Panc1 (cell line): ENCODE data around the gene QKI. TPM values are rescaled to one million over a fixed set of nuclear protein-coding genes. Genes with fewer than 3 reads are reported as not detected.

Experiments
- ATAC-seq: fragments of 200-7000 bp; cut with Tn5 transposase; 2 replicates; pipeline ENCODE4 v1.9.1; 2020; ENCODE audit warnings: mild to moderate bottlenecking, moderate library complexity
- BruUV-seq: library from RNA; stranded (reverse); fragments of 400-500 nt; replicated peaks from 2 replicates; lab custom pipeline; 2021; lab: Mats Ljungman, UMichigan
- CTCF ChIA-PET: fragments of 300-600 bp; sonication (Branson Sonifier 250); formaldehyde crosslinking; loops from one replicate; lab custom pipeline; 2022; ENCODE audit warnings: antibody characterized with exemption; lab: Charles Lee
- POLR2A ChIA-PET: fragments of 300-600 bp; sonication (Branson Sonifier 250); formaldehyde crosslinking; loops from one replicate; lab custom pipeline; 2022; ENCODE audit warnings: antibody characterized with exemption; lab: Charles Lee
- DNase-seq: peaks from one replicate; pipeline ENCODE4 v3.0.0-alpha.2; 2010; ENCODE audit warnings: low read depth, low spot score
- H3K27ac ChIP-seq: 2 replicates; pipeline ENCODE4 v1.5.1; 2011; ENCODE audit warnings: mild to moderate bottlenecking, low read length, inconsistent platforms
- H3K27me3 ChIP-seq: fragments of 200-500 bp; sonication (Bioruptor generic); 2 replicates; pipeline ENCODE4 v1.6.0; 2014; ENCODE audit warnings: low read length, inconsistent platforms; ENCODE audit not compliant: control insufficient read depth, insufficient read depth
- H3K36me3 ChIP-seq: fragments of 200-500 bp; sonication (Bioruptor generic); 2 replicates; pipeline ENCODE4 v1.5.1; 2014; ENCODE audit warnings: inconsistent platforms, mild to moderate bottlenecking, low read length, moderate library complexity; ENCODE audit not compliant: control insufficient read depth, insufficient read depth
- H3K4me1 ChIP-seq: 2 replicates; pipeline ENCODE4 v1.5.1; 2011; ENCODE audit warnings: inconsistent platforms, mild to moderate bottlenecking, low read length, moderate library complexity; ENCODE audit not compliant: control insufficient read depth, insufficient read depth
- H3K4me3 ChIP-seq, 2 experiments: 2 replicates each; pipeline ENCODE4 v1.5.1; 2011 to 2012; ENCODE audit warnings: low read depth in 2 of 2, low read length in 2 of 2, mild to moderate bottlenecking in 2 of 2, inconsistent platforms in 1 of 2, moderate library complexity in 1 of 2
- H3K9me3 ChIP-seq: fragments of 200-500 bp; sonication (Bioruptor generic); 2 replicates; pipeline ENCODE4 v1.5.1; 2014; ENCODE audit warnings: low read depth, mild to moderate bottlenecking, inconsistent platforms, low read length, moderate library complexity; ENCODE audit not compliant: control insufficient read depth, insufficient read depth
- CTCF ChIP-seq: fragments of 450-650 bp; IDR thresholded peaks from 2 replicates; pipeline ENCODE4 v1.5.1; 2017; ENCODE audit warnings: mild to moderate bottlenecking
- POLR2AphosphoS5 ChIP-seq: IDR thresholded peaks from 2 replicates; pipeline ENCODE4 v1.6.1; 2012; ENCODE audit warnings: mild to moderate bottlenecking, low read depth, low read length, moderate library complexity
- REST ChIP-seq, 2 experiments: IDR thresholded peaks; 2 replicates each; pipeline ENCODE4 v1.6.1; 2011 to 2012; ENCODE audit warnings: low read depth in 2 of 2, control low read depth in 1 of 2, low read length in 1 of 2, mild to moderate bottlenecking in 1 of 2, moderate library complexity in 1 of 2; ENCODE audit not compliant: insufficient read depth in 1 of 2
- SIN3A ChIP-seq: IDR thresholded peaks from 2 replicates; pipeline ENCODE4 v1.6.1; 2012; ENCODE audit warnings: low read depth, mild to moderate bottlenecking, low read length, moderate library complexity, borderline replicate concordance; ENCODE audit not compliant: insufficient read depth
- TCF7L2 ChIP-seq: IDR thresholded peaks from 2 replicates; pipeline ENCODE4 v1.6.1; 2011; ENCODE audit warnings: mild to moderate bottlenecking, low read depth, low read length, inconsistent platforms
- in situ Hi-C: cut with HindIII; loops from 2 replicates; pipeline ENCODE4 v1.10.0; 2016; ENCODE audit warnings: low sequenced_read_pairs, low pct_unique_long_range_greater_than_20kb
- intact Hi-C: fragments of 100-400 bp; cut with micrococcal nuclease; formaldehyde crosslinking; loops from one replicate; pipeline ENCODE4 v1.10.0; 2022; ENCODE audit not compliant: unreplicated experiment
- total RNA-seq: library from RNA; stranded (reverse); gene quantifications from one replicate; pipeline ENCODE4 v1.2.1, GENCODE V29; 2021; ENCODE audit not compliant: unreplicated experiment

The QKI gene
- total RNA-seq, 1 experiment from 2014 or later: 176 TPM

- intact Hi-C loops: no loop called here
Measured at GRCh38 chr6:163457637-163458561, 43.4 kb downstream of the QKI start.

GRCh38 chr6:163459007-163459406 lies 44.5 kb downstream of the QKI start:
- no peak for ATAC-seq
- BruUV-seq: no TSS peak
- ChIA-PET CTCF (no interaction called here), POLR2A (no interaction called here)
- no peaks in the 10 kb centered on the region for H3K9me3 ChIP-seq
- in situ Hi-C loops (no loop called here), intact Hi-C loops (no loop called here)
- no peaks in the 10 kb centered on the region for H3K36me3 ChIP-seq
- H3K4me1 ChIP-seq: peaks cover 26% of the 10 kb centered on the region
- no peak overlapping the region for H3K4me3 ChIP-seq
- no peaks in the 10 kb centered on the region for H3K27me3 ChIP-seq
- no peak for DNase-seq
- H3K27ac ChIP-seq: no peak overlapping the region
- TF ChIP-seq POLR2AphosphoS5 (no peak), TCF7L2 (no peak), SIN3A (no peak), REST (IDR thresholded peaks at IDR 0.05; ENCODE audit: insufficient read depth in 1 of 2, low read depth in 2 of 2, low read length in 1 of 2) (no peak)

More at GRCh38 chr6:163457637-163458561, 43.4 kb downstream of the QKI start:
- CTCF ChIA-PET: no interaction called here
- Histone ChIP-seq H3K27ac (no peak overlapping the region), H3K4me1 (peaks cover 26% of the 10 kb centered on the region), H3K36me3 (no peaks in the 10 kb centered on the region), H3K9me3 (no peaks in the 10 kb centered on the region), H3K4me3 (no peak overlapping the region), H3K27me3 (no peaks in the 10 kb centered on the region)
- in situ Hi-C loops: no loop called here
- no TSS peak for BruUV-seq
- POLR2A ChIA-PET: no interaction called here
- peak; percentile 63 for ATAC-seq
- TF ChIP-seq SIN3A (no peak), POLR2AphosphoS5 (no peak), TCF7L2 (no peak), REST (IDR thresholded peaks at IDR 0.05; ENCODE audit: insufficient read depth in 1 of 2, low read depth in 2 of 2, low read length in 1 of 2) (no peak), CTCF (no peak)
- peak; percentile 15 for DNase-seq
